ENCODE results near the gene RANGAP1.

RANGAP1 gene

DNA sequence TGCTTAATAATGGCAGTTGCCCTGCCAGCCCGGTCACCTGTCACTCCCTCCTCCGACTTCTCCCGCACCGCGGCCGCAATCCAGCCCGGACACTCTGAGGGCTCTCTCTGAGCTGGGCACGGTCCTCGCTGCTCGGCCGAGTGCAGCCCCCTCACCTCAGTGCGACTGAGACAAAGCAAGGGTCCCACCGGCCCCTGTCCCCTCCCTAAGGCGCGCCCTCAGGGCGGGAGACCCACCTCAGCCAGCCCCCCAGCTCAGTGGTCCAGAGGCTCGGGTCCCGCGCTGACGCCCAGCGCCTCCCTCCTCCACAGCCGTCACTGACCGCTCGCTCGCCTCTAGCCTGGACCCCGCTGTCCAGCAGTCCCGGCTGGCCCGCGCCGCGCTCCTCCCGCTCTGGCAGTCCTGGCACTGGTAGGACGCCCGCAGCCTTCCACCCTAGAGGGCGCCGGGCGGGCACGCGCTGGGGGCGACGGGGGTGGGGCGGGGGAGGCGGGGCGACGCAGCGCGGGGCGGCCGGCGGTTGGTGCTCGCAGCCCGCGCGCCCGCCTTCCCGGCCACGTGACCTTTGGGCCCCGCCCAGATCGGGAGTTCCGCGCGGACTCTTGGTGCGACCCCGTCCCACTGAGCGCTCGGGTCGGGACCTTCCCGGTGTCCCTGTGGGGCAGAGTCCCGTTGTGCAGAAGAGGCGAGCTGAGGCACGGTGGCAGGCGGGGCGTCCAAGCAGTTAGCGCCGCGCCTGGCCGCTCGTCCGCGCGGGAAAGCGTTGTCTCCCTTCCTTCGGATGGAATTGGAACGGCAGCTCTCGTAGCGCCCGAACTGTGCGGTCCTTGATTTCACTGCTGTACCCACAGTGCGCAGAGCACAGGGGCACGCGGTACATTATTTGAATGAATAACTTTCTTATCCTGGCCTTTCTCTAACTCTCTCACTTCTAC is 88.7 kb downstream of the RANGAP1 start:
- Mint-ChIP-seq H3K4me1 (peaks cover 9 to 10% of the 10 kb centered on the region in 2 donors), H3K27me3 (peaks cover 0 to 5% of the 10 kb centered on the region in 2 donors), H3K4me3 (peak overlapping the region; percentile 87 to 91), H3K27ac (peak overlapping the region; percentile 37), H3K9me3 (no peaks in the 10 kb centered on the region), H3K36me3 (no peaks in the 10 kb centered on the region)
- ATAC-seq (replicated peaks), result peak; percentile 81 to 92
- peak; percentile 66 for DNase-seq

Measured in stimulated activated naive B cell treated with anti-CD40 and anti-IgM and Interleukin-4, amounts not matched to agents 10 μg/mL and 1 μg/mL and 100 μg/mL, for 72 hours (primary cell).